GM18861 (cell line): ENCODE results near the gene UTP18.
"Not testable (repeated sequence)": the region's sequence is repeated elsewhere in the genome, so short reads cannot be mapped to it uniquely, and the experiment has no call there.

Source experiments
- ATAC-seq: cut with Tn5 transposase; IDR thresholded peaks from one replicate; pipeline ENCODE4 v1.9.1; 2021; ENCODE audit not compliant: unreplicated experiment

Gene UTP18

GRCh38 chr17:51330861-51331503, 70.6 kb downstream of the UTP18 start:
- not testable (repeated sequence) for ATAC-seq

- ATAC-seq: no peak
Measured at GRCh38 chr17:51335006-51335590, 74.8 kb downstream of the UTP18 start.

GRCh38 chr17:51335883-51336822, 75.8 kb downstream of the UTP18 start:
- ATAC-seq: no peak

- no peak for ATAC-seq
Measured at GRCh38 chr17:51341457-51341856, 81.1 kb downstream of the UTP18 start.

GRCh38 chr17:51342257-51342656, 81.9 kb downstream of the UTP18 start:
- no peak for ATAC-seq

- ATAC-seq: no peak
Measured at GRCh38 chr17:51344532-51344931, 84.2 kb downstream of the UTP18 start.

GRCh38 chr17:51346218-51346982, 86.1 kb downstream of the UTP18 start:
- ATAC-seq: no peak
